Measurements from ENCODE around the gene XDH.
A peak's percentile ranks its signal among the peaks of the same experiment; 100 is the strongest.

Gene XDH

DNA sequence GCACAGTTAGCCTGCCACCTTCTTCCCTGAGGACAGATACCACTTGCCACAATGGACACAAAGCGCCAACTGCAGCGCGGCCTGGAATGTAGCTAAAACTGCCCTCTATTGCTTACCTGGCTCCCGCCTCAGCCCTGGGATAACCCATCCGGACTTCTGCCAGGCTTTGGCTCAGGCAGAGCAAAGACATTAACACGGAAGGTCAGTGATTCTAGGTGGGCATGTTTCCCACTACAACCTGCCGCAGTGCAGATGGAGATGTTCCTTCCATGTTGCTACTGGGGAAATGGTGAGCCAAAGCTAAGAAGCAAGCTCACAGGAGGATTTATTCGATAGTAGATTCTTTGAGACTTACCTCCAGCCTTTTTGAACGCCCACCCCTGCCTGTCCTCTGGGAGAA lies 74.8 kb downstream of the XDH start:
- no peak for DNase-seq
- in situ Hi-C loops (cut with MboI; ENCODE audit: low pct_unique_long_range_greater_than_20kb, low sequenced_read_pairs): loop anchor here (10.0 to 25.0 kb wide), 2 partner anchors 165 to 602 kb away; no protein-coding TSS in a partner anchor

DNA sequence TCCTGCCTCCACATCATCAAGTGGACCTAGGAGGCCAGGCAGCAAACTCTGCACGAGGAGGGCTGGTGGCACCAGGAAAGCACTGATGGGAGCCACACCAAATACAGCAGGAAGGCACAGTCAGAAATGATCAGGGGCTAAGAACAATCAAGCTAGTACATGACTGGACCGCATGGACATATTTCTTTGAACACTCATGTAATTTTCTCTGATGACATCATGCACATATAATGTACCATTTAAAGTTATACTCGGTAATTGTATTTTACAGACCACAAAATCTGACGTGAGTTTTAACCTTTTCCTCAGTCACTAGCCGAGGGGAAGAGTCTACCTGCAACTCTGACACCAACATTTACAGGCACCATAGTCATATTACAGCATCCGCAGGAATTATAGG lies 76.7 kb downstream of the XDH start:
- DNase-seq: no peak
- in situ Hi-C loops (cut with MboI; ENCODE audit: low pct_unique_long_range_greater_than_20kb, low sequenced_read_pairs): loop anchor here (10.0 to 25.0 kb wide), 2 partner anchors 163 to 601 kb away; no protein-coding TSS in a partner anchor

DNA sequence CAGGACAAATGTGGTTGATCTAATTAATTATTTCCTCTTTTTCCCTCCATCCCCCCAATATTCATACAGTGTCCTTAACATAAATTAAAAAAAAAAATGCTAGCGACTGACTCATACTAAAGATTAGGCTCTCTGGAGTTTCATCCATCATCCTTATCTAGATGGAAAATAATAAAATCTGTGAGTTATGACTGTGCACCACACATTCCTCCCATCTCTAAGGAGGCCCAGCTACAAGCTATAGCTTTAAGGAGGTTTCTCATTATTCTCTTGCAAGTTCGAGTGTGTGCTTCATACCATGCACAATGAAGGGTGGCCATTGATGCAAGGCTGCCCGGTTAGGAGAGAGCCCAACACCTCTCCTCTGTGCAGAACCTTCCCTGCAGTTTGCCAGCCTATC lies 77.3 kb downstream of the XDH start:
- in situ Hi-C loops (cut with MboI; ENCODE audit: low pct_unique_long_range_greater_than_20kb, low sequenced_read_pairs): loop anchor here (10.0 to 25.0 kb wide), 2 partner anchors 162 to 600 kb away; no protein-coding TSS in a partner anchor
- no peak for DNase-seq

DNA sequence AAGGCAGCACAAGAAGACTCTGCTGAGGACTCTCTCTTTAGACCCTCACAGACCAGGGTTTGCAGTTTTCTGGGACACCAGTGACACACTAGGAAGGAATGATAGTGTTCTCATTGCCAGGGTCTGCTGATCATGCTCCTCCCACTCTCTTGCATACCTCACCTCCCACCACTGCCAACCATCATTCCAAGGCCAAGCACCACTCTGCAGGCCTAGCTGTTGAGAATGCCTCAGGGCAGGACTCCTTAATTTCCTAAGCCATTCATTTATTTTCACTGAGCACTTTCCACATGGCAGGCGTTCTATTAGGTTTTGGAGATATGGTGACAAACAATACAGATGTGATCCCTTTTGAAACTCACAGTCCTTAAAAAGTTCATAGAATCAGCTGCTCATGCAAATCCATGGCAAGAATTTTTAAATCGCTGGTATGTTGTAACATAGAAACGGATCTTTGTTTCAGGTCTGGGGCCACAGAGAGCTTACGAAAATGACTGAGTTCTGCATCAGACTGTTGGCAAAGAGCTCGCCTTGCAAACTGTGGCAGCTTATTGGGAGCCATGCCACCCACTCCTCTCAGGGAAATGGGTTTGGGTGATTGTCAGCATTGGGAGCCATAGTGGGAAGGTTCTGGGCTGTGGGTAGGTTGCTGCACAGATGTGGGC lies 78.5 kb downstream of the XDH start:
- in situ Hi-C loops (cut with MboI; ENCODE audit: low pct_unique_long_range_greater_than_20kb, low sequenced_read_pairs): loop anchor here (10.0 to 25.0 kb wide), 2 partner anchors 161 to 599 kb away; no protein-coding TSS in a partner anchor
- no peak for DNase-seq

DNA sequence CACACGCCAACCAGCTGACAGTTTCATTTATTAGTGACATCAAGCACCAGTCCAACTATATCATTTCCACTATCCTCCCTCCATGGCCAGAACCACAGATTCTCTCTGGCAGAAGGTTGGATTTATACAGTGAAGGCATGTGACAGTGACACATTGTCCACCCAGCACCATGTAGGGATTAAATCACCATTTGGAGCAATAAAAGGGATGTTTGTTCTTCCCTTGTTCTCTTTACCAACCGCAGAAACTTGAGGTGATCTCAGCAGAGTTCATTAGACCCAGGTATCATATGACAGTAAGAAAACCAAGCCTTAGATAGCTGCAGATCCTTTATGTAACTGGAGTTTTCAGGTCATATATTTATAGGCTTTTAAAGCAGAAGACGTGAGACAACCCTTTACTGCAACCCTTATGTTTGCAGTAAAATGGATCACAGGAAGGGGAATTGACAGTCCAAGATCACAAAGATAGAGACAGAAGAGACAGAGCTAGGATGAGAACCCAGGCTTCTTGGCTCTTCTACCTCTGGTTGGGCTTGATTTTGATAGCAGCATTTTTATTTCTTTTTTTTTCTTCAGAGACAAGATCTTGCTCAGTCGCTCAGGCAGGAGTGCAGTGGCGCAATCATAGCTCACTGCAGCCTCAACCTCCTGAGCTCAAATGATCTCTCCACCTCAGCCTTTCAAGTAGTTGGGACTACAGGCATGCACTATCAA lies 80.1 kb downstream of the XDH start:
- no peak for DNase-seq
- in situ Hi-C loops (cut with MboI; ENCODE audit: low pct_unique_long_range_greater_than_20kb, low sequenced_read_pairs): loop anchor here (10.0 to 25.0 kb wide), 2 partner anchors 160 to 597 kb away; no protein-coding TSS in a partner anchor

DNA sequence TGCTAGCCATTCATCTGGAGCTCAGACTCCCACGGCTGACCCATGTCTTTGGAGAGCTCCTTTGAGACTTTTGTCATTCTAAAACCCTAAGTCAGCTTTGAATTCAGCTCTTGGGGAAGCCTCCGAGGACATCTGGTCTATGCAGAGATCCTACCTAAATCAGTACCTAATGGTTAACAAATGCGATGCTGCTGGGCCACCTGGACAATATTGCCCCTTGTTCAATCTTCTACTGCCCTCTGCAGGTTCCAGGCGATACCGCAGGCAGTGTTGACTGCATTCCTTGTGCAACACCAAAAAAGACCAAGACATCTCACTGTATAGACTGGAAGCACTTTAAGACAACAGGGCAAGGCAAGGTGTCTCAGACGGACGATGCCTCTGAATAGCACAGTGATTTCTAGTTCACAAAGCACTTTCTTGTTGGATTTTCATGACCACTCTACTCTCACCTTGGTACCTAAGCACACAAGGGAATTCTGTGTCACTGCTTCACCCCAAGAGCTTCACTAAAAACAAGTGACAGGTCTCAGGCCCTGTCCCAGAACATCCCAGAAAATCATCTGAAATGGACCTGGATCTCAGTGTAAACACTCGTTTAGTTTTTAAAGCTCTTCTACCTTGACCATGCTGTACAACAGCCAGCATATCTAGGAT lies 80.9 kb downstream of the XDH start:
- DNase-seq: peak; percentile 87
- in situ Hi-C loops (cut with MboI; ENCODE audit: low pct_unique_long_range_greater_than_20kb, low sequenced_read_pairs): loop anchor here (10.0 to 25.0 kb wide), 2 partner anchors 159 to 596 kb away; no protein-coding TSS in a partner anchor

DNA sequence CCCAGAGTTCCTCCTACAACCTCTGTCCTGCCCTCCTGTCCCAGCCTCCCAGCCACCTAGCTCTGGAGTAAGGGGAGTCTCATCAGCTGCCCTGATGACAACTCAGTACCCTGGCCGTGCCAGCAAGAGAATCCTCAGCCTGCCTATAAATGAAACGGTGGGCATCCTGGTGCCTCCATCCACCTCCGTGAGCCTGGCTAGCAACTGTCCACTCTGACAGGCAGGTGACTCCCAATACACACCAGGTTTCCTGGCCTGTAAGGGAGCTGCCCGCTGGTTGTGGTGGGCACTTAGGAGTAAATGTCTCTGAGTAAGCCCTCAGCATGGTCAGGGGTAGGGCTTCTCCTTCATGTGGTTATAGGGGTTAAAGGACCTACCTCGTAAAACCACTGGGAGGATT lies 81.5 kb downstream of the XDH start:
- DNase-seq: no peak
- in situ Hi-C loops (cut with MboI; ENCODE audit: low pct_unique_long_range_greater_than_20kb, low sequenced_read_pairs): loop anchor here (10.0 to 25.0 kb wide), 2 partner anchors 158 to 596 kb away; no protein-coding TSS in a partner anchor

DNA sequence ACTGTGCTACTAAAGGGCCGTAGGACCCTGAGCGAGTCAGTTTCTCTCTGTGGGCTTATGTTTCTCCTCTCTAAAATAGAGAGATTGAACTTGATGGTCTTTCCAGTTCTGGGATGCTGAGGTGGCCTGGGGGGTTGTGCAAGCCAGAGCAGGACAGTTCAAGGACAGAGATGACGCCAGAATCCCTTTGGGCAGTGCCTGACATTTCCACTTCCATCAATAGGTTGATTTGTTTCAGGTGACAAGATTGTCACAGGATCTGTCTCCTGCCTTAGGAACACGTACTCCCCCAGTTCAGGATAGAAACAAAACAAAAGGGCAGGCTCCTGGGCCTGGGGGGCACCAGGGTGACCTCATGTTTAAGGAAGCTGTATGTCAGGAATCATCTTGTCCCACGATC lies 82.0 kb downstream of the XDH start:
- no peak for DNase-seq
- in situ Hi-C loops (cut with MboI; ENCODE audit: low pct_unique_long_range_greater_than_20kb, low sequenced_read_pairs): loop anchor here (10.0 to 25.0 kb wide), 2 partner anchors 158 to 595 kb away; no protein-coding TSS in a partner anchor

DNA sequence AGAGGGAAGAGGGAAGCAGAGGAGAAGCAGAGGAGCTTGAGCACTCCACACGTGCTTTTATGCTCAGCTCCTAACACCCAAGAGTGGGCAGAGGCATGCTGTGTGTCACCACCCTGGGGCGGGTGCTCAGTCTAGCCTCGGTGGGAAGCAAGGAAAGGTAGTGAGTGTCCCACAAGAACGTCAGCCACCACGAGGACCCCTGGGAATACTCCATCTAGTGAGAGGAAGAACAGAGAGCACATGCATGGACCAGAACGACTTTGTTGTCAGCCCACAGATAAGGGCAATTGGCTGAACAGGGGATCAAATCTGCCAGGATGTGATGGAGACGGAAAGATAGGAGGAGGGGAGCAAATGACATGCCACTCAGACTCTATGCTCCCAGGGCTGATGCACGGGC lies 83.4 kb downstream of the XDH start:
- no peak for DNase-seq
- in situ Hi-C loops (cut with MboI; ENCODE audit: low pct_unique_long_range_greater_than_20kb, low sequenced_read_pairs): loop anchor here (10.0 to 25.0 kb wide), 2 partner anchors 156 to 594 kb away; no protein-coding TSS in a partner anchor

DNA sequence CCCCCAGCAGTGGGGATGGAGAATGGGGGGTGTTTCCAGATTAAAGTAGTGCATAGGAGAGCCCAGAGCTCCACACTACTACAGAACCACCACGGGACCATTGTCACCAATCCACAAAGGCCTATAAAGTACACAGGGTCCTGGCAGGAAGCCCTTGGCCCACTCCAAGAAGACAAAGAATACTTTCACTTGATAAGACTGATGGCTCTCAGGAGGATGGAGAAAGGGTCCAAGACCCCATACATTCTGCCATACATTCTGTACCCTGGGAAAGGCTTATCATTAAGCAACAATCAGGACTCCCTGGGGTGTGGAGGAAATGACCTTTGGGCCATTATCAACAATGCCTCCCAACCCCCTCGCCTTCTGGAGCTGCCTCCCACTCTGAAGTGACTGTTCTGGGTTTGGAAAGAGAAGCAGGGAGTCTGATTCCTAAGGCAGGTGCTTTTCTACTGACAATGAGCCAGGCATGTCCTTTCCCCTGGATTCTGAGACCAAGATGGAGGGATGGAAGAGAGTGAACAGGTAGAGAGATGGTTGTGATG lies 85.4 kb downstream of the XDH start:
- in situ Hi-C loops (cut with MboI; ENCODE audit: low pct_unique_long_range_greater_than_20kb, low sequenced_read_pairs): loop anchor here (25.0 kb wide), 1 partner anchor 592 kb away; no protein-coding TSS in a partner anchor
- DNase-seq: no peak

DNA sequence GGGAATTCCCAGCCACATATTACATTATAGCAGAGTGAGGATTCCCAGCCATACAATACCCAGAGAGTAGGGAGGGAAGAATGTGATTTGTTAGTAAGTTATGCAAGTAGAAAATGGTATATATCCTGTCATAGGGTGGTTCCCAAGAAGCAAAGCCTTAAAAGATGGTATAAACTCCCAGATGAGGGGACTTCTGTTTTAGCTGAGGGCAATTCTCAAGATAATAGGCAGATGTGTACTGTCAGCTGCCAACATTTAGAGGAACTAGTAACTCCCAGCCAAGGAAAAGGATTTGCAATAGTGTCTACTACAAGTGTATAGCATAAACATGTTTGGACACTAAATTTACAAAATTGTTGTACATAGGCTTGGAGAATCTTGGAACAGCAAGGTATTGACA lies 86.5 kb downstream of the XDH start:
- no peak for DNase-seq
- in situ Hi-C loops (cut with MboI; ENCODE audit: low pct_unique_long_range_greater_than_20kb, low sequenced_read_pairs): loop anchor here (25.0 kb wide), 1 partner anchor 591 kb away; no protein-coding TSS in a partner anchor

DNA sequence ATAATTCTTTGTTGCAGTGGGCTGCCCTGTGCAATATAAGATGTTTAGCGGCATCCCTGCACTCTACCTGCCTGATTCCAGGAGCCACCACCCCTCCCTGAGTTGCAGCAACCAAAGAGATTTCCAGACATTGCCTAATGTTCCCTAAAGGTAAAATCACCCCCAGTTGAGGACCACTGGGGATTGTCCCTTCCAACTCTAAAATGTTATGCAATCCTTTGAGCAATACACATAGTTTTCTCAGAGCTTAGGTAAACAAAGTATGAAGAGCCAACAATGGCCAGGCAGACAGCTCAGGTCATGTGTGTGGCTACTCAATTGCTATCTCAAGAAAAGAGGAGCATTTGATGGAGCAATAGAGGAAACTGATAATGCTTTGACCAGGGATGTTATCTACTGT lies 87.0 kb downstream of the XDH start:
- no peak for DNase-seq
- in situ Hi-C loops (cut with MboI; ENCODE audit: low pct_unique_long_range_greater_than_20kb, low sequenced_read_pairs): loop anchor here (25.0 kb wide), 1 partner anchor 590 kb away; no protein-coding TSS in a partner anchor

DNA sequence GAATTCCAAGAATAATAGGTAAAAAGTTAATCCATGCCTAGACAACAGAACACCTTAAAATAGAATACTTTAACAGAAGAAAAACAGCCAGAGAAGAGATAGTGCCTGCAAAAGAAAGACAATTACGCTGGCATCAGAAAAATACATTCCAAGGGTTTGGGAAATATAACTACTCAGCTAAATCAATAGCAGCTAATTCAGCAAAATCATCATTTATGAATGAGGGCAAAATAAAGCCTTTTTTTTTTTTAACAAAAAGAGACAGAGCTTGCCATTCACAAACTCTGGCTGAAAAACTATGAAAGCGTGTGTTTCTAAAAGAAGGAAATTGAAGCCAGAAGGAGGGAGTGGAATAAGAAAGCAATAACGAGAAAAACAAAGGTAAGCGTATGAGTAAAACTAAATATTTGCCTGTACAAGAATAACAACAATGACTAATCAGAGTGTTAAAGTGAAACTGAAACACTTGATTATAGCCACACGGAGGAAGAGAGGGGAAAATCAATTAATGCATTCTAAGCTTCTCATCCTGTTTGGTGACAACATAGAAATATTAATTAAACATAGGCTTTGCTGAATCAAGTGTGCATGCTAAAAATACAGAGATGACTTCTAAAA lies 90.4 kb downstream of the XDH start:
- in situ Hi-C loops (cut with MboI; ENCODE audit: low pct_unique_long_range_greater_than_20kb, low sequenced_read_pairs): no loop called here

DNA sequence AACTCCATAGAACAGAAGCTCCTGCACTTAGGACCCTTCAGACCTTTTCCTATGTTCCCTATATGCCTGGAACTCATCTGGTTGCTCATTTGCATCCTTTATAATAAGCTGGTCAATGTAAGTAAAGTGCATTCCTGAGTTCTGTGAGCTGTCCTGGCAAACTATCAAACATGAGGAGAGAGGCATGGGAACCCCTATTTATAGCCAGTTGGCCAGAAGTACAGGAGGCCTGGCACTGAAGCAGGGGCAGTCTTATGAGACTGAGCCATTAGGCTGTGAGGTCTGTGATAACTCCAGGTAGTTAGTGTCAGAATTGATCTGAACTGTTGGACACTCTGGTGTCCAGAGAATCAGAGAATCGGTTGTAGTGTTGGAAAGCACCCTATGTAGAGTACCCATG lies 92.2 kb downstream of the XDH start:
- no peak for DNase-seq
- in situ Hi-C loops (cut with MboI; ENCODE audit: low pct_unique_long_range_greater_than_20kb, low sequenced_read_pairs): no loop called here

More for the DNA sequence above, 90.4 kb downstream of the XDH start:
- DNase-seq: no peak

DNA sequence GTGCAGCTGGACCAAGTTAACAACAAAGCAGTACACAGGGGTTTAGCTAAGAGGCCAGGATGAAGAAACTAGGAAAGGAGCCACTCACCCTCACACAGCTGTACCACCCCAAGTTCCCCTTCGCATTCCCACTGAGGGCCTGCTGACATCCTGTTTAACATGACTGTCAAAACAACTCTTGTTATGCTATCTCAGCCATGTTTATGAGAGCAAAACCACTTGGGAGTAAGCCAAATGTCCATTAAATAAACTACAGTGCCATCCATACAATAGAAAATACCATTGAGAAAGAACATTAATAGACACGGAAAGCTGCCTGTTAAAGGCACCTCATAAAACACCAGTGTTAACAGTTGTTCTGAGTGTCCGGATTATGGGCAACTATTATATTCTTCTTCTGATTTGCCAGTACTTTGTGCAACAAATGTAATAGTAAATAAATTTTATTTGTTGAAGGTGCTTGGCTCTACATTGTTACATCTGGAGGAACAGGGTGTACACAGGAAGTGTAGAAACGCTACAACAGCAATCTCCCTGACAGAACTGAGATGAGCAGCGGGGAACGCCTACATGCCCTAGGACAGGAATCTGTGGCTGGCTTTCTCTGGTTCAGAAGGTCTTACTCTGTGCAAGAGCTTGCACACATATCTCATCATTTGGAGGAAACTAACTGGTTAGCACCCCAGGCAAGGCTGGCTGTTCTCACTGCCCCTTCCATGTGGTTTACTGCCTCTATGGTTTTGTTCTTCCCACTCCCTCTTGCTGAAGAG lies 95.0 kb downstream of the XDH start:
- in situ Hi-C loops (cut with MboI; ENCODE audit: low pct_unique_long_range_greater_than_20kb, low sequenced_read_pairs): no loop called here
- DNase-seq: peak; percentile 84

DNA sequence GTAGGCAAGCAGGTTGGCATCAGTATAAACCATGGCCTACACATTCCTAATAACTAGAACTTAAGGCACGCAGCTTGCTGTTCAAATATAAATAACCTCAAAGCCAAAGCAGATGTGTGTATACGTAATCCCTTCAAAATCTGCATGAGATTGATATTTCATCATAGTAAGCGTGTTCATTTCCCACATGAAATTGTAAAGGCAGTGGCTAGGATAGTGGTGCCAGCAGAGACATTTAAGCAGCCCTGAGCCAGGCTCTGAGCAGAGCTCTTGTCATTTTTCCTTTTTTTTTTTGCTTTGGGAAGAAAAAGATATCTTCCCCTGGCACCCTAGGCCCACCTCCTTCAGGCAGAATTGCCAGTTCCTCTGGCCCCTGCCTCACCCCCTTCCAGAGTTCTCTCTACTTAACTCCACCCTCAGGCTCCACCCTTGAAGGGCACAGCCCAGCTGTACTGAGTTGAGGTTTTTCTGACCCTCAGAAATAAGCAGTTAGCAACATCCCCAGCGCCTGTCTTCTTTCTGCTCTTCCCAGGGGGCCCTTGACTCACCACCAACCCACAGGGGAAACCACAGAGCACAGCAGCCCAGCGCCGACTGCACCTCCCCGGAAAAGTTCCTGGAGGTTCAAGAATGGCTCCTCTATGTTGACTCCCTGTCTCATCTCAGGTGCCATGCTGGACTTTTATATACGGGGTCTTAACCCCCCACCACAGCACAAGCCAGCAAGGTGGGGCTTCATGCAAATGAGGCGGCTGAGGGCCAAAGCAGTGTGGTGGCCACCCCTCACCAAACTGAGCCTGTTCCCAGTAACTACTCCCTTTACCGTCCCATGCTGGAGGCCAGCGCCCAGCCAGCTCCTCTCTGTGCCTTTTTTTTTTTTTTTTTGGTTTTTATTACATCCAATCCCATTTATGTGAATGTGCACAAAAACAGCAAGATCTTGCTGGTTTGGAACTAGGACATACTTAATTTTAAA lies 95.9 kb downstream of the XDH start:
- in situ Hi-C loops (cut with MboI; ENCODE audit: low pct_unique_long_range_greater_than_20kb, low sequenced_read_pairs): no loop called here
- peak; percentile 89 for DNase-seq

DNA sequence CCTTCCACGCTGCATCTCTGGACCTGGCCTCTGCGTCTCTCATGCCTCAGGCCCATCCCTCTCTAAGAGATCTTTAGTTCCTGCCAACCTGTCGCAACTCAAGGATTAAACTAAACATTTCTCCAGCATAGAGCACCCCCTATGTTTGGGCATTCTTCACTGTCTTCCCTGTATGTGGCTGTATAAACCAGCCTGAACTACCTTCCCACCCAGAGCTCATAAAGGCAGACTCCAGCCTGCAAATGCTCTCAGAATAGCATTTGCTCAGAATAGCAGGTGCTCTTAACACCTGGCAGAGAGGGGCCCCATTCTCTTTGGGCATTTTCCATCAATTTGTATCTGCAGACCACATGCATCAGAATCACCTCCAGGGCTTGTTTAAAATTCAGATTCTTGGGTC lies 97.1 kb downstream of the XDH start:
- DNase-seq: no peak
- in situ Hi-C loops (cut with MboI; ENCODE audit: low pct_unique_long_range_greater_than_20kb, low sequenced_read_pairs): no loop called here
